Endothelial cell of umbilical vein (primary cell): ENCODE measurements around the gene HTT. TPM values are rescaled to one million over a fixed set of nuclear protein-coding genes. Genes with fewer than 3 reads are reported as not detected.

ENCODE experiments used
- BruUV-seq: library from RNA; stranded (reverse); fragments of 400-500 nt; replicated peaks from 2 replicates; lab custom pipeline; 2021; lab: Mats Ljungman, UMichigan
- CTCF ChIA-PET: fragments of 300-600, 350-600 bp; sonication (Branson Sonifier 250); formaldehyde crosslinking; loops from one replicate; lab custom pipeline; 2021; ENCODE audit warnings: antibody characterized with exemption, inconsistent platforms; lab: Charles Lee
- POLR2A ChIA-PET: fragments of 300-600, 350-600 bp; sonication (Branson Sonifier 250); formaldehyde crosslinking; loops from one replicate; lab custom pipeline; 2021; ENCODE audit warnings: antibody characterized with exemption, inconsistent platforms; lab: Charles Lee
- DNase-seq: peaks from one replicate; pipeline ENCODE4 v3.0.0-alpha.2; 2011; ENCODE audit warnings: low read depth, low spot score
- FAIRE-seq: peaks from 2 replicates; lab custom pipeline; 2011; peaks lifted over from hg19 to GRCh38; lab: Jason Lieb, UNC
- H2AFZ ChIP-seq: 2 replicates; pipeline ENCODE4 v1.6.0; 2012; ENCODE audit warnings: low read depth, low read length, control low read depth, inconsistent platforms
- H3K27ac ChIP-seq: 2 replicates; pipeline ENCODE4 v1.5.1; 2011; ENCODE audit warnings: low read depth, mild to moderate bottlenecking, control low read depth, low read length, moderate library complexity; ENCODE audit not compliant: insufficient read depth
- H3K27me3 ChIP-seq, 2 experiments: 2 replicates each; pipeline versions ENCODE4 v1.6.0 to v1.6.1; 2011; ENCODE audit warnings: low read length in 2 of 2, mixed read lengths in 1 of 2; ENCODE audit not compliant: control insufficient read depth in 2 of 2, insufficient read depth in 2 of 2
- H3K36me3 ChIP-seq, 2 experiments: 2 replicates in 1 of 2; 3 replicates in 1 of 2; pipeline ENCODE4 v1.5.1; 2011; ENCODE audit warnings: low read length in 2 of 2, mild to moderate bottlenecking in 1 of 2, moderate library complexity in 1 of 2; ENCODE audit not compliant: control insufficient read depth in 2 of 2, insufficient read depth in 2 of 2; ENCODE audit errors: extremely low read depth in 1 of 2
- H3K4me1 ChIP-seq: 3 replicates; pipeline ENCODE4 v1.5.1; 2011; ENCODE audit warnings: mild to moderate bottlenecking, low read length; ENCODE audit not compliant: control insufficient read depth, insufficient read depth; ENCODE audit errors: extremely low read depth
- H3K4me2 ChIP-seq: 2 replicates; pipeline ENCODE4 v1.6.1; 2011; ENCODE audit warnings: low read length, control low read depth, mixed read lengths; ENCODE audit not compliant: insufficient read depth
- H3K4me3 ChIP-seq, 3 experiments: fragments of 200-600 bp in 1 of 3; sonication (generic), shearing (Covaris generic) in 1 of 3; replicated peaks in 1 of 3; 2 replicates each; pipeline ENCODE4 v1.5.1; 2011 to 2016; ENCODE audit warnings: control low read depth in 3 of 3, low read length in 3 of 3, mild to moderate bottlenecking in 2 of 3, inconsistent platforms in 1 of 3, low read depth in 1 of 3, moderate library complexity in 1 of 3; ENCODE audit not compliant: insufficient read depth in 1 of 3
- H3K79me2 ChIP-seq: 2 replicates; pipeline ENCODE4 v1.6.0; 2012; ENCODE audit warnings: low read length, inconsistent platforms; ENCODE audit not compliant: control insufficient read depth, insufficient read depth
- H3K9ac ChIP-seq: replicated peaks from 2 replicates; pipeline ENCODE3; 2011; ENCODE audit warnings: low read length, control low read depth; ENCODE audit not compliant: insufficient read depth; ENCODE audit errors: extremely low read depth
- H3K9me1 ChIP-seq: replicated peaks from 3 replicates; pipeline ENCODE4 v1.6.0; 2011; ENCODE audit warnings: mild to moderate bottlenecking, low read length; ENCODE audit not compliant: control insufficient read depth, insufficient read depth; ENCODE audit errors: extremely low read depth
- H3K9me3 ChIP-seq: replicated peaks from 2 replicates; pipeline ENCODE4 v1.5.1; 2012; ENCODE audit warnings: low read length, inconsistent platforms; ENCODE audit not compliant: control insufficient read depth, insufficient read depth
- H4K20me1 ChIP-seq: replicated peaks from 2 replicates; pipeline ENCODE3; 2011; ENCODE audit warnings: mild to moderate bottlenecking, low read length; ENCODE audit not compliant: control insufficient read depth, insufficient read depth; ENCODE audit errors: extremely low read depth
- EZH2 ChIP-seq: IDR thresholded peaks from 2 replicates; pipeline ENCODE4 v1.6.1; 2012; ENCODE audit warnings: borderline replicate concordance, low read depth, mild to moderate bottlenecking, moderate library complexity, low read length, inconsistent platforms; ENCODE audit not compliant: severe bottlenecking
- FOS ChIP-seq: IDR thresholded peaks from 2 replicates; pipeline ENCODE4 v1.6.1; 2011; ENCODE audit warnings: mild to moderate bottlenecking, low read length, moderate library complexity, borderline replicate concordance; ENCODE audit not compliant: insufficient read depth
- GATA2 ChIP-seq: IDR thresholded peaks from 2 replicates; pipeline ENCODE4 v1.7.0; 2011; ENCODE audit warnings: low read depth, mild to moderate bottlenecking, moderate library complexity, mixed read lengths, low read length; ENCODE audit not compliant: insufficient read length, insufficient read depth
- JUN ChIP-seq: IDR thresholded peaks from 2 replicates; pipeline ENCODE4 v1.6.1; 2011; ENCODE audit warnings: borderline replicate concordance, low read depth; ENCODE audit not compliant: insufficient read length, insufficient read depth
- MYC ChIP-seq: IDR thresholded peaks from one replicate; pipeline ENCODE4 v1.6.1; 2011; ENCODE audit warnings: mild to moderate bottlenecking, low read depth, low read length
- POLR2A ChIP-seq: IDR thresholded peaks from 2 replicates; pipeline ENCODE4 v1.6.1; 2012; ENCODE audit warnings: low read depth, mild to moderate bottlenecking, control low read depth, low read length
- POLR2AphosphoS5 ChIP-seq: IDR thresholded peaks from 2 replicates; pipeline ENCODE4 v1.6.1; 2012; ENCODE audit warnings: low read depth, mild to moderate bottlenecking, control low read depth, low read length, moderate library complexity; ENCODE audit not compliant: insufficient read depth
- dilution Hi-C: fragments of 300-500 bp; cut with MboI; formaldehyde crosslinking; loops from one replicate; pipeline ENCODE4 v1.15.0; 2019; ENCODE audit warnings: low sequenced_read_pairs; ENCODE audit not compliant: extremely low pct_ligation_motif_present
- intact Hi-C: fragments of 100-400 bp; cut with micrococcal nuclease; formaldehyde crosslinking; loops from one replicate; pipeline ENCODE4 v1.10.0; 2022
- polyA plus RNA-seq, 4 experiments: library from polyadenylated mRNA; depleted of rRNA in 3 of 4; stranded (reverse) in 3 of 4; unstranded in 1 of 4; fragments of >200 nt; gene quantifications; 2 replicates each; pipeline versions ENCODE4 v1.2.1 to v1.2.3, GENCODE V29; 2011 to 2012; ENCODE audit warnings: missing spikeins in 1 of 4
- total RNA-seq: library from RNA; stranded (reverse); gene quantifications from 2 replicates; pipeline ENCODE4 v1.2.3, GENCODE V29; 2021
- TF ChIP-seq, protein P1 (sequence below), 2 donors: IDR thresholded peaks; 1 replicate in 1 of 2; 2 replicates in 1 of 2; pipeline ENCODE4 v1.5.1; 2011; ENCODE audit warnings: low read length in 2 of 2, mild to moderate bottlenecking in 2 of 2, moderate library complexity in 2 of 2, control low read depth in 1 of 2, inconsistent platforms in 1 of 2, low read depth in 1 of 2; ENCODE audit not compliant: insufficient read depth in 1 of 2; ENCODE audit errors: extremely low read depth in 1 of 2
- TF ChIP-seq, protein P2 (sequence below): IDR thresholded peaks from 2 replicates; pipeline ENCODE4 v1.6.1; 2011; ENCODE audit not compliant: insufficient read depth, insufficient read length

The HTT gene
- total and polyA plus RNA-seq, 2 donors (not counting 3 experiments of a cell fraction or from before 2014, with no cell fraction given): 15.7 to 61.2 TPM

DNA sequence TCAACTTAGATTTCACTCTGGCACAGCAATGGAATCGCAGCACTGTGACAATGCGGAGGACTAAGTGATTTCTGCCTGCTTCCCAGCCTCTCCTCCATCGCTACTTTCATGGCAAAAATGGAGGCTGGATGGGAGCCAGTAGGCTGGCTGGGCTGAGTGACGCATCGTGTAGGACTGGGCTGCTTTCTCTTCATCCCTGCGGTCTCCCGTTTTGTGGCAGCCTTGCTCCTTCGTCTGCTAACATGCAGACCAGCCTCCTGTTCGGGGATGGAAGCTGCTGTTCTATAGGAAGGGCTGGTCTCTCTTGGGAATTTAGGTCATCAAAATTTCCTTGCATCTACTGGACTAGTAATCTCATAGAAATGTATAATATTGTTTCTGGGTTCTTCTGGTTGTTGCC, 202.5 kb downstream of the HTT start:
- ChIA-PET POLR2A (no interaction called here), CTCF (no interaction called here)
- Histone ChIP-seq H3K9ac (no peak overlapping the region), H3K4me3 (no peak overlapping the region), H2AFZ (no peak overlapping the region), H3K4me2 (no peak overlapping the region), H3K9me3 (no peaks in the 10 kb centered on the region), H3K36me3 (no peaks in the 10 kb centered on the region), H3K27me3 (peaks cover under 1 to 14% of the 10 kb centered on the region in 2 experiments), H3K79me2 (no peaks in the 10 kb centered on the region), H4K20me1 (no peaks in the 10 kb centered on the region), H3K4me1 (no peaks in the 10 kb centered on the region), H3K9me1 (no peaks in the 10 kb centered on the region), H3K27ac (no peak overlapping the region)
- no peak for FAIRE-seq
- DNase-seq: no peak
- intact Hi-C loops: no loop called here
- TF ChIP-seq GATA2 (no peak), JUN (no peak), FOS (no peak), POLR2A (no peak), POLR2AphosphoS5 (no peak), MYC (no peak), EZH2 (no peak)
- TF ChIP-seq, protein P1, sequence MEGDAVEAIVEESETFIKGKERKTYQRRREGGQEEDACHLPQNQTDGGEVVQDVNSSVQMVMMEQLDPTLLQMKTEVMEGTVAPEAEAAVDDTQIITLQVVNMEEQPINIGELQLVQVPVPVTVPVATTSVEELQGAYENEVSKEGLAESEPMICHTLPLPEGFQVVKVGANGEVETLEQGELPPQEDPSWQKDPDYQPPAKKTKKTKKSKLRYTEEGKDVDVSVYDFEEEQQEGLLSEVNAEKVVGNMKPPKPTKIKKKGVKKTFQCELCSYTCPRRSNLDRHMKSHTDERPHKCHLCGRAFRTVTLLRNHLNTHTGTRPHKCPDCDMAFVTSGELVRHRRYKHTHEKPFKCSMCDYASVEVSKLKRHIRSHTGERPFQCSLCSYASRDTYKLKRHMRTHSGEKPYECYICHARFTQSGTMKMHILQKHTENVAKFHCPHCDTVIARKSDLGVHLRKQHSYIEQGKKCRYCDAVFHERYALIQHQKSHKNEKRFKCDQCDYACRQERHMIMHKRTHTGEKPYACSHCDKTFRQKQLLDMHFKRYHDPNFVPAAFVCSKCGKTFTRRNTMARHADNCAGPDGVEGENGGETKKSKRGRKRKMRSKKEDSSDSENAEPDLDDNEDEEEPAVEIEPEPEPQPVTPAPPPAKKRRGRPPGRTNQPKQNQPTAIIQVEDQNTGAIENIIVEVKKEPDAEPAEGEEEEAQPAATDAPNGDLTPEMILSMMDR (IDR thresholded peaks at IDR 0.05; ENCODE audit: extremely low read depth in 1 of 2, insufficient read depth in 1 of 2, low read depth in 1 of 2, low read length in 2 of 2): no peak
- TF ChIP-seq, protein P2, sequence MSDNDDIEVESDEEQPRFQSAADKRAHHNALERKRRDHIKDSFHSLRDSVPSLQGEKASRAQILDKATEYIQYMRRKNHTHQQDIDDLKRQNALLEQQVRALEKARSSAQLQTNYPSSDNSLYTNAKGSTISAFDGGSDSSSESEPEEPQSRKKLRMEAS: no peak
- dilution Hi-C loops: no loop called here
- BruUV-seq: no TSS peak
